H1 (cell line): ENCODE results near the gene HCK. TPM values are rescaled to one million over a fixed set of nuclear protein-coding genes. Genes with fewer than 3 reads are reported as not detected.
"Not testable (repeated sequence)": the region's sequence is repeated elsewhere in the genome, so short reads cannot be mapped to it uniquely, and the experiment has no call there.

Experiments used
- CTCF ChIA-PET: fragments of 300-600 bp; sonication (Branson Sonifier 250); formaldehyde crosslinking; loops from one replicate; lab custom pipeline; 2021; ENCODE audit not compliant: partially characterized antibody; lab: Charles Lee
- POLR2A ChIA-PET: fragments of 300-600 bp; sonication (Branson Sonifier 250); formaldehyde crosslinking; loops from one replicate; lab custom pipeline; 2021; ENCODE audit warnings: inconsistent platforms; ENCODE audit not compliant: partially characterized antibody; lab: Charles Lee
- DNase-seq, 2 experiments: peaks; one replicate each; pipeline versions ENCODE4 v3.0.0 to v3.0.0-alpha.2; 2010 to 2022; ENCODE audit warnings: low spot score in 2 of 2, low read depth in 1 of 2, mixed read lengths in 1 of 2
- FAIRE-seq: peaks from 2 replicates; lab custom pipeline; 2011; peaks lifted over from hg19 to GRCh38; lab: Jason Lieb, UNC
- H2AFZ ChIP-seq: 2 replicates; pipeline ENCODE4 v1.8.1; 2012; ENCODE audit warnings: low read length, inconsistent platforms
- H2AK5ac ChIP-seq: 2 replicates; pipeline ENCODE4 v1.6.1; 2013; ENCODE audit warnings: low read depth, low read length
- H2BK120ac ChIP-seq: replicated peaks from 2 replicates; pipeline ENCODE3; 2013; ENCODE audit warnings: low read depth, low read length, inconsistent platforms
- H2BK12ac ChIP-seq: 2 replicates; pipeline ENCODE4 v1.6.1; 2013; ENCODE audit warnings: low read depth, low read length
- H2BK15ac ChIP-seq: 2 replicates; pipeline ENCODE4 v1.6.1; 2013; ENCODE audit warnings: low read length
- H2BK20ac ChIP-seq: 2 replicates; pipeline ENCODE4 v1.6.1; 2013; ENCODE audit warnings: low read length
- H2BK5ac ChIP-seq: 2 replicates; pipeline ENCODE4 v1.6.1; 2013; ENCODE audit warnings: low read depth, low read length
- H3K14ac ChIP-seq: 2 replicates; pipeline ENCODE4 v1.6.1; 2013; ENCODE audit warnings: inconsistent platforms; ENCODE audit not compliant: insufficient read length
- H3K18ac ChIP-seq: 2 replicates; pipeline ENCODE4 v1.6.1; 2013; ENCODE audit warnings: low read length; ENCODE audit errors: extremely low read depth
- H3K23ac ChIP-seq: 2 replicates; pipeline ENCODE4 v1.6.1; 2013; ENCODE audit warnings: inconsistent platforms; ENCODE audit not compliant: insufficient read length
- H3K23me2 ChIP-seq: 2 replicates; pipeline ENCODE4 v1.6.1; 2013; ENCODE audit warnings: low read depth, low read length
- H3K27ac ChIP-seq: 2 replicates; pipeline ENCODE4 v1.6.1; 2011; ENCODE audit warnings: low read depth, low read length, inconsistent platforms
- H3K27me3 ChIP-seq, 4 experiments: replicated peaks in 1 of 4; 1 replicate in 1 of 4; 2 replicates in 3 of 4; pipeline versions ENCODE4 v1.6.1 to v1.8.1; 2011 to 2013; ENCODE audit warnings: low read length in 3 of 4, mild to moderate bottlenecking in 3 of 4, inconsistent platforms in 2 of 4, mixed read lengths in 2 of 4, moderate library complexity in 1 of 4; ENCODE audit not compliant: control insufficient read depth in 3 of 4, insufficient read depth in 3 of 4; ENCODE audit errors: extremely low read depth in 1 of 4
- H3K36me3 ChIP-seq, 4 experiments: 2 replicates each; pipeline versions ENCODE4 v1.6.1 to v1.8.1; 2011 to 2013; ENCODE audit warnings: mild to moderate bottlenecking in 4 of 4, low read length in 3 of 4, moderate library complexity in 2 of 4, control low read depth in 1 of 4, inconsistent platforms in 1 of 4; ENCODE audit not compliant: insufficient read depth in 4 of 4, control insufficient read depth in 2 of 4
- H3K4ac ChIP-seq: replicated peaks from 2 replicates; pipeline ENCODE3; 2013; ENCODE audit warnings: low read length, low read depth, mixed read lengths, inconsistent platforms; ENCODE audit not compliant: insufficient read length
- H3K4me1 ChIP-seq, 4 experiments: replicated peaks in 1 of 4; 1 replicate in 1 of 4; 2 replicates in 3 of 4; pipeline versions ENCODE4 v1.6.1 to v1.8.1; 2011 to 2013; ENCODE audit warnings: low read length in 3 of 4, inconsistent platforms in 2 of 4, mixed read lengths in 1 of 4; ENCODE audit not compliant: insufficient read depth in 4 of 4, control insufficient read depth in 3 of 4
- H3K4me2 ChIP-seq, 2 experiments: 2 replicates each; pipeline versions ENCODE4 v1.6.1 to v1.8.1; 2011 to 2013; ENCODE audit warnings: low read depth in 2 of 2, low read length in 2 of 2, control low read depth in 1 of 2, inconsistent platforms in 1 of 2, mild to moderate bottlenecking in 1 of 2; ENCODE audit not compliant: insufficient read depth in 1 of 2
- H3K4me3 ChIP-seq, 4 experiments: fragments of 200-600, 300-600 bp in 1 of 4; sonication (generic), shearing (Covaris generic), sonication (Bioruptor Twin) in 1 of 4; 2 replicates each; pipeline versions ENCODE4 v1.5.1 to v1.8.1; 2011 to 2016; ENCODE audit warnings: low read length in 4 of 4, low read depth in 3 of 4, control low read depth in 2 of 4, inconsistent platforms in 2 of 4, mild to moderate bottlenecking in 2 of 4, mixed read lengths in 1 of 4, moderate library complexity in 1 of 4; ENCODE audit not compliant: insufficient read depth in 2 of 4; ENCODE audit errors: extremely low read depth in 1 of 4
- H3K56ac ChIP-seq: replicated peaks from 2 replicates; pipeline ENCODE3; 2013; ENCODE audit warnings: low read depth, mild to moderate bottlenecking, mixed read lengths, low read length, inconsistent platforms; ENCODE audit not compliant: insufficient read length
- H3K79me1 ChIP-seq: 2 replicates; pipeline ENCODE4 v1.6.1; 2013; ENCODE audit warnings: low read depth, low read length, control low read depth
- H3K79me2 ChIP-seq, 2 experiments: 2 replicates each; pipeline versions ENCODE4 v1.6.1 to v1.8.1; 2012 to 2013; ENCODE audit warnings: low read length in 2 of 2, mild to moderate bottlenecking in 2 of 2, inconsistent platforms in 1 of 2; ENCODE audit not compliant: insufficient read depth in 2 of 2, control insufficient read depth in 1 of 2
- H3K9ac ChIP-seq, 4 experiments: replicated peaks in 1 of 4; 1 replicate in 1 of 4; 2 replicates in 3 of 4; pipeline versions ENCODE4 v1.6.1 to v1.8.1; 2011 to 2013; ENCODE audit warnings: low read depth in 3 of 4, low read length in 3 of 4, control low read depth in 2 of 4, mild to moderate bottlenecking in 2 of 4, moderate library complexity in 2 of 4, inconsistent platforms in 1 of 4; ENCODE audit errors: extremely low read depth in 1 of 4
- H3K9me3 ChIP-seq, 2 experiments: 2 replicates each; pipeline versions ENCODE4 v1.6.1 to v1.8.1; 2012 to 2013; ENCODE audit warnings: mild to moderate bottlenecking in 2 of 2, moderate library complexity in 2 of 2, control low read depth in 1 of 2, inconsistent platforms in 1 of 2, low read depth in 1 of 2, low read length in 1 of 2, mixed read lengths in 1 of 2; ENCODE audit not compliant: insufficient read depth in 2 of 2
- H4K20me1 ChIP-seq, 2 experiments: replicated peaks in 1 of 2; 2 replicates each; pipeline versions ENCODE3 to v1.8.1; 2011 to 2013; ENCODE audit warnings: inconsistent platforms in 2 of 2, low read length in 2 of 2, mild to moderate bottlenecking in 1 of 2; ENCODE audit not compliant: insufficient read depth in 2 of 2, control insufficient read depth in 1 of 2
- H4K5ac ChIP-seq: 2 replicates; pipeline ENCODE4 v1.6.1; 2013; ENCODE audit warnings: low read length, low read depth, mixed read lengths, inconsistent platforms; ENCODE audit not compliant: insufficient read length
- H4K8ac ChIP-seq: 2 replicates; pipeline ENCODE4 v1.8.0; 2013; ENCODE audit warnings: mild to moderate bottlenecking, moderate library complexity, low read length, inconsistent platforms; ENCODE audit not compliant: insufficient read depth; ENCODE audit errors: extremely low read depth
- H4K91ac ChIP-seq: replicated peaks from 2 replicates; pipeline ENCODE3; 2013; ENCODE audit warnings: low read length, mixed read lengths, inconsistent platforms; ENCODE audit not compliant: insufficient read length
- WGBS, 2 experiments: shearing (Covaris generic) in 1 of 2; methylation state at CpG; one replicate each; pipeline versions ENCODE4 v1.1.6 to v1.1.7; 2013 to 2015; ENCODE audit warnings: low lambda C conversion rate in 2 of 2, mixed read lengths in 2 of 2, inconsistent platforms in 1 of 2, low coverage in 1 of 2, missing lambda C conversion rate in 1 of 2; ENCODE audit not compliant: insufficient replicate concordance in 2 of 2, insufficient coverage in 1 of 2, insufficient read length in 1 of 2; ENCODE audit errors: extremely low coverage in 1 of 2, missing lambda C conversion rate in 1 of 2; 5-methylcytosine and 5-hydroxymethylcytosine counted together
- polyA plus RNA-seq, 7 experiments: library from polyadenylated mRNA; depleted of rRNA in 3 of 7; stranded (reverse) in 5 of 7; unstranded in 2 of 7; fragments of >200 nt in 5 of 7; fragments of 200-250 nt in 2 of 7; gene quantifications; 1 replicate in 5 of 7; 2 replicates in 1 of 7; 4 replicates in 1 of 7; pipeline versions ENCODE4 v1.2.1 to v1.2.3, GENCODE V29; 2011 to 2013; ENCODE audit warnings: missing spikeins in 2 of 7, mixed read lengths in 2 of 7
- total RNA-seq: library from RNA; stranded (reverse); fragmentation: NEBNext Ultra II Directional; extraction: Animal tissue kit (Norgen Biotek cat#: 25700); gene quantifications from 2 replicates; pipeline ENCODE4 v1.2.1, GENCODE V29; 2021

The HCK gene
- total and polyA plus RNA-seq, 2 of the 8 experiments (the other 6 are each of a cell fraction or from before 2014, with no cell fraction given) = 0.37 to 4.3 TPM

DNA sequence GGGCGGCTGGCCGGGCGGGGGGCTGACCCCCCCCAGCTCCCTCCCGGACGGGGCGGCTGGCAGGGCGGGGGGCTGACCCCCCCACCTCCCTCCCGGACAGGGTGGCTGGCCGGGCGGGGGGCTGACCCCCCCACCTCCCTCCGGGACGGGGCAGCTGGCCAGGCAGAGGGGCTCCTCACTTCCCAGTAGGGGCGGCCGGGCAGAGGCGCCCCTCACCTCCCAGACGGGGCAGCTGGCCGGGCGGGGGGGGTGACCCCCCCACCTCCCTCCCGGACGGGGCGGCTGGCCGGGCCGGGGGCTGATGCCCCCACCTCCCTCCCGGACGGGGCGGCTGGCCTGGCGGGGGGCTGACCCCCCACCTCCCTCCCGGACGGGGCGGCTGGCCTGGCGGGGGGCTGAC, 69.9 kb downstream of the HCK start:
- POLR2A ChIA-PET, H3K4me2 ChIP-seq: not testable (repeated sequence)

More for the DNA sequence above, 69.9 kb downstream of the HCK start:
- Histone ChIP-seq H3K9me3 (peaks cover 0 to 12% of the 10 kb centered on the region in 2 experiments; a peak in 1 of 4 replicates), H3K79me2 (peaks cover 0 to 66% of the 10 kb centered on the region in 2 experiments; a peak in 3 of 4 replicates)
- H4K5ac ChIP-seq, CTCF ChIA-PET, H3K18ac ChIP-seq, H2BK120ac ChIP-seq, H3K36me3 ChIP-seq, H3K27ac ChIP-seq, H3K4me1 ChIP-seq, H2BK15ac ChIP-seq, H3K79me1 ChIP-seq, H3K9ac ChIP-seq, H3K4me3 ChIP-seq, H3K23me2 ChIP-seq, H2AK5ac ChIP-seq, DNase-seq, FAIRE-seq, H3K4ac ChIP-seq, H2AFZ ChIP-seq, H2BK5ac ChIP-seq, H4K8ac ChIP-seq, H3K56ac ChIP-seq, H3K23ac ChIP-seq, H2BK20ac ChIP-seq, H2BK12ac ChIP-seq, H3K14ac ChIP-seq, H4K20me1 ChIP-seq, H3K27me3 ChIP-seq, H4K91ac ChIP-seq: not testable (repeated sequence)
- WGBS, 2 experiments = no CpG with 5 or more reads among the region's 31 CpGs
